H1 (cell line): ENCODE results near the gene RGS3. TPM values are rescaled to one million over a fixed set of nuclear protein-coding genes. Genes with fewer than 3 reads are reported as not detected.
A peak's percentile ranks its signal among the peaks of the same experiment; 100 is the strongest.

ENCODE experiments used
- CTCF ChIA-PET: fragments of 300-600 bp; sonication (Branson Sonifier 250); formaldehyde crosslinking; loops from one replicate; lab custom pipeline; 2021; ENCODE audit not compliant: partially characterized antibody; lab: Charles Lee
- POLR2A ChIA-PET: fragments of 300-600 bp; sonication (Branson Sonifier 250); formaldehyde crosslinking; loops from one replicate; lab custom pipeline; 2021; ENCODE audit warnings: inconsistent platforms; ENCODE audit not compliant: partially characterized antibody; lab: Charles Lee
- DNase-seq, 2 experiments: peaks; one replicate each; pipeline versions ENCODE4 v3.0.0 to v3.0.0-alpha.2; 2010 to 2022; ENCODE audit warnings: low spot score in 2 of 2, low read depth in 1 of 2, mixed read lengths in 1 of 2
- FAIRE-seq: peaks from 2 replicates; lab custom pipeline; 2011; peaks lifted over from hg19 to GRCh38; lab: Jason Lieb, UNC
- H2AFZ ChIP-seq: 2 replicates; pipeline ENCODE4 v1.8.1; 2012; ENCODE audit warnings: low read length, inconsistent platforms
- H2AK5ac ChIP-seq: 2 replicates; pipeline ENCODE4 v1.6.1; 2013; ENCODE audit warnings: low read depth, low read length
- H2BK120ac ChIP-seq: replicated peaks from 2 replicates; pipeline ENCODE3; 2013; ENCODE audit warnings: low read depth, low read length, inconsistent platforms
- H2BK12ac ChIP-seq: 2 replicates; pipeline ENCODE4 v1.6.1; 2013; ENCODE audit warnings: low read depth, low read length
- H2BK15ac ChIP-seq: 2 replicates; pipeline ENCODE4 v1.6.1; 2013; ENCODE audit warnings: low read length
- H2BK20ac ChIP-seq: 2 replicates; pipeline ENCODE4 v1.6.1; 2013; ENCODE audit warnings: low read length
- H2BK5ac ChIP-seq: 2 replicates; pipeline ENCODE4 v1.6.1; 2013; ENCODE audit warnings: low read depth, low read length
- H3K14ac ChIP-seq: 2 replicates; pipeline ENCODE4 v1.6.1; 2013; ENCODE audit warnings: inconsistent platforms; ENCODE audit not compliant: insufficient read length
- H3K18ac ChIP-seq: 2 replicates; pipeline ENCODE4 v1.6.1; 2013; ENCODE audit warnings: low read length; ENCODE audit errors: extremely low read depth
- H3K23ac ChIP-seq: 2 replicates; pipeline ENCODE4 v1.6.1; 2013; ENCODE audit warnings: inconsistent platforms; ENCODE audit not compliant: insufficient read length
- H3K23me2 ChIP-seq: 2 replicates; pipeline ENCODE4 v1.6.1; 2013; ENCODE audit warnings: low read depth, low read length
- H3K27ac ChIP-seq: 2 replicates; pipeline ENCODE4 v1.6.1; 2011; ENCODE audit warnings: low read depth, low read length, inconsistent platforms
- H3K27me3 ChIP-seq, 4 experiments: replicated peaks in 1 of 4; 1 replicate in 1 of 4; 2 replicates in 3 of 4; pipeline versions ENCODE4 v1.6.1 to v1.8.1; 2011 to 2013; ENCODE audit warnings: low read length in 3 of 4, mild to moderate bottlenecking in 3 of 4, inconsistent platforms in 2 of 4, mixed read lengths in 2 of 4, moderate library complexity in 1 of 4; ENCODE audit not compliant: control insufficient read depth in 3 of 4, insufficient read depth in 3 of 4; ENCODE audit errors: extremely low read depth in 1 of 4
- H3K36me3 ChIP-seq, 4 experiments: 2 replicates each; pipeline versions ENCODE4 v1.6.1 to v1.8.1; 2011 to 2013; ENCODE audit warnings: mild to moderate bottlenecking in 4 of 4, low read length in 3 of 4, moderate library complexity in 2 of 4, control low read depth in 1 of 4, inconsistent platforms in 1 of 4; ENCODE audit not compliant: insufficient read depth in 4 of 4, control insufficient read depth in 2 of 4
- H3K4ac ChIP-seq: replicated peaks from 2 replicates; pipeline ENCODE3; 2013; ENCODE audit warnings: low read length, low read depth, mixed read lengths, inconsistent platforms; ENCODE audit not compliant: insufficient read length
- H3K4me1 ChIP-seq, 4 experiments: replicated peaks in 1 of 4; 1 replicate in 1 of 4; 2 replicates in 3 of 4; pipeline versions ENCODE4 v1.6.1 to v1.8.1; 2011 to 2013; ENCODE audit warnings: low read length in 3 of 4, inconsistent platforms in 2 of 4, mixed read lengths in 1 of 4; ENCODE audit not compliant: insufficient read depth in 4 of 4, control insufficient read depth in 3 of 4
- H3K4me2 ChIP-seq, 2 experiments: 2 replicates each; pipeline versions ENCODE4 v1.6.1 to v1.8.1; 2011 to 2013; ENCODE audit warnings: low read depth in 2 of 2, low read length in 2 of 2, control low read depth in 1 of 2, inconsistent platforms in 1 of 2, mild to moderate bottlenecking in 1 of 2; ENCODE audit not compliant: insufficient read depth in 1 of 2
- H3K4me3 ChIP-seq, 4 experiments: fragments of 200-600, 300-600 bp in 1 of 4; sonication (generic), shearing (Covaris generic), sonication (Bioruptor Twin) in 1 of 4; 2 replicates each; pipeline versions ENCODE4 v1.5.1 to v1.8.1; 2011 to 2016; ENCODE audit warnings: low read length in 4 of 4, low read depth in 3 of 4, control low read depth in 2 of 4, inconsistent platforms in 2 of 4, mild to moderate bottlenecking in 2 of 4, mixed read lengths in 1 of 4, moderate library complexity in 1 of 4; ENCODE audit not compliant: insufficient read depth in 2 of 4; ENCODE audit errors: extremely low read depth in 1 of 4
- H3K56ac ChIP-seq: replicated peaks from 2 replicates; pipeline ENCODE3; 2013; ENCODE audit warnings: low read depth, mild to moderate bottlenecking, mixed read lengths, low read length, inconsistent platforms; ENCODE audit not compliant: insufficient read length
- H3K79me1 ChIP-seq: 2 replicates; pipeline ENCODE4 v1.6.1; 2013; ENCODE audit warnings: low read depth, low read length, control low read depth
- H3K79me2 ChIP-seq, 2 experiments: 2 replicates each; pipeline versions ENCODE4 v1.6.1 to v1.8.1; 2012 to 2013; ENCODE audit warnings: low read length in 2 of 2, mild to moderate bottlenecking in 2 of 2, inconsistent platforms in 1 of 2; ENCODE audit not compliant: insufficient read depth in 2 of 2, control insufficient read depth in 1 of 2
- H3K9ac ChIP-seq, 4 experiments: replicated peaks in 1 of 4; 1 replicate in 1 of 4; 2 replicates in 3 of 4; pipeline versions ENCODE4 v1.6.1 to v1.8.1; 2011 to 2013; ENCODE audit warnings: low read depth in 3 of 4, low read length in 3 of 4, control low read depth in 2 of 4, mild to moderate bottlenecking in 2 of 4, moderate library complexity in 2 of 4, inconsistent platforms in 1 of 4; ENCODE audit errors: extremely low read depth in 1 of 4
- H3K9me3 ChIP-seq, 2 experiments: 2 replicates each; pipeline versions ENCODE4 v1.6.1 to v1.8.1; 2012 to 2013; ENCODE audit warnings: mild to moderate bottlenecking in 2 of 2, moderate library complexity in 2 of 2, control low read depth in 1 of 2, inconsistent platforms in 1 of 2, low read depth in 1 of 2, low read length in 1 of 2, mixed read lengths in 1 of 2; ENCODE audit not compliant: insufficient read depth in 2 of 2
- H4K20me1 ChIP-seq, 2 experiments: replicated peaks in 1 of 2; 2 replicates each; pipeline versions ENCODE3 to v1.8.1; 2011 to 2013; ENCODE audit warnings: inconsistent platforms in 2 of 2, low read length in 2 of 2, mild to moderate bottlenecking in 1 of 2; ENCODE audit not compliant: insufficient read depth in 2 of 2, control insufficient read depth in 1 of 2
- H4K5ac ChIP-seq: 2 replicates; pipeline ENCODE4 v1.6.1; 2013; ENCODE audit warnings: low read length, low read depth, mixed read lengths, inconsistent platforms; ENCODE audit not compliant: insufficient read length
- H4K8ac ChIP-seq: 2 replicates; pipeline ENCODE4 v1.8.0; 2013; ENCODE audit warnings: mild to moderate bottlenecking, moderate library complexity, low read length, inconsistent platforms; ENCODE audit not compliant: insufficient read depth; ENCODE audit errors: extremely low read depth
- H4K91ac ChIP-seq: replicated peaks from 2 replicates; pipeline ENCODE3; 2013; ENCODE audit warnings: low read length, mixed read lengths, inconsistent platforms; ENCODE audit not compliant: insufficient read length
- CBX8 ChIP-seq: fragments of 300-800, 300-1000 bp; sonication (generic); IDR thresholded peaks from 2 replicates; pipeline ENCODE4 v1.7.1; 2016; ENCODE audit warnings: low read depth, low read length, borderline replicate concordance
- CEBPB ChIP-seq: IDR thresholded peaks from 2 replicates; pipeline ENCODE4 v1.6.1; 2012; ENCODE audit warnings: low read depth, low read length
- CHD2 ChIP-seq: IDR thresholded peaks from 2 replicates; pipeline ENCODE4 v1.6.1; 2012; ENCODE audit warnings: low read length, improper control_type of control experiment
- E2F6 ChIP-seq: IDR thresholded peaks from 2 replicates; pipeline ENCODE4 v1.6.1; 2012; ENCODE audit warnings: inconsistent platforms
- NRF1 ChIP-seq: IDR thresholded peaks from 2 replicates; pipeline ENCODE4 v1.6.1; 2011; ENCODE audit warnings: mild to moderate bottlenecking, low read depth, low read length, improper control_type of control experiment
- POLR2A ChIP-seq, 2 experiments: IDR thresholded peaks; 1 replicate in 1 of 2; 2 replicates in 1 of 2; pipeline ENCODE4 v1.6.1; 2011; ENCODE audit warnings: low read depth in 2 of 2, low read length in 2 of 2, mild to moderate bottlenecking in 2 of 2; ENCODE audit errors: control extremely low read depth in 1 of 2
- RAD21 ChIP-seq, 2 experiments: IDR thresholded peaks in 1 of 2; conservative IDR thresholded peaks in 1 of 2; 2 replicates each; pipeline ENCODE4 v1.6.1; 2011; ENCODE audit warnings: low read depth in 2 of 2, low read length in 2 of 2, improper control_type of control experiment in 1 of 2, inconsistent platforms in 1 of 2, mild to moderate bottlenecking in 1 of 2, moderate library complexity in 1 of 2
- SAP30 ChIP-seq: fragments of 300-600 bp; sonication (generic); IDR thresholded peaks from 2 replicates; pipeline ENCODE4 v1.7.1; 2012; ENCODE audit warnings: low read length, moderate library complexity, mild to moderate bottlenecking, inconsistent platforms; ENCODE audit not compliant: insufficient read depth, insufficient replicate concordance
- SIN3A ChIP-seq, 2 experiments: IDR thresholded peaks in 1 of 2; conservative IDR thresholded peaks in 1 of 2; 2 replicates each; pipeline ENCODE4 v1.6.1; 2011 to 2012; ENCODE audit warnings: low read length in 2 of 2, improper control_type of control experiment in 1 of 2, low read depth in 1 of 2, mild to moderate bottlenecking in 1 of 2
- WGBS, 2 experiments: shearing (Covaris generic) in 1 of 2; methylation state at CpG; one replicate each; pipeline versions ENCODE4 v1.1.6 to v1.1.7; 2013 to 2015; ENCODE audit warnings: low lambda C conversion rate in 2 of 2, mixed read lengths in 2 of 2, inconsistent platforms in 1 of 2, low coverage in 1 of 2, missing lambda C conversion rate in 1 of 2; ENCODE audit not compliant: insufficient replicate concordance in 2 of 2, insufficient coverage in 1 of 2, insufficient read length in 1 of 2; ENCODE audit errors: extremely low coverage in 1 of 2, missing lambda C conversion rate in 1 of 2; 5-methylcytosine and 5-hydroxymethylcytosine counted together
- polyA plus RNA-seq, 7 experiments: library from polyadenylated mRNA; depleted of rRNA in 3 of 7; stranded (reverse) in 5 of 7; unstranded in 2 of 7; fragments of >200 nt in 5 of 7; fragments of 200-250 nt in 2 of 7; gene quantifications; 1 replicate in 5 of 7; 2 replicates in 1 of 7; 4 replicates in 1 of 7; pipeline versions ENCODE4 v1.2.1 to v1.2.3, GENCODE V29; 2011 to 2013; ENCODE audit warnings: missing spikeins in 2 of 7, mixed read lengths in 2 of 7
- total RNA-seq: library from RNA; stranded (reverse); fragmentation: NEBNext Ultra II Directional; extraction: Animal tissue kit (Norgen Biotek cat#: 25700); gene quantifications from 2 replicates; pipeline ENCODE4 v1.2.1, GENCODE V29; 2021
- TF ChIP-seq, protein P1 (sequence below), 3 experiments: IDR thresholded peaks; 1 replicate in 2 of 3; 2 replicates in 1 of 3; pipeline versions ENCODE4 v1.5.1 to v1.6.1; 2011; ENCODE audit warnings: low read length in 3 of 3, mild to moderate bottlenecking in 3 of 3, inconsistent platforms in 2 of 3, low read depth in 1 of 3, moderate library complexity in 1 of 3; ENCODE audit not compliant: insufficient read depth in 1 of 3; ENCODE audit errors: control extremely low read depth in 1 of 3

Gene RGS3
- total and polyA plus RNA-seq, 2 of the 8 experiments (the other 6 are each of a cell fraction or from before 2014, with no cell fraction given) = 12.6 to 18.2 TPM

DNA sequence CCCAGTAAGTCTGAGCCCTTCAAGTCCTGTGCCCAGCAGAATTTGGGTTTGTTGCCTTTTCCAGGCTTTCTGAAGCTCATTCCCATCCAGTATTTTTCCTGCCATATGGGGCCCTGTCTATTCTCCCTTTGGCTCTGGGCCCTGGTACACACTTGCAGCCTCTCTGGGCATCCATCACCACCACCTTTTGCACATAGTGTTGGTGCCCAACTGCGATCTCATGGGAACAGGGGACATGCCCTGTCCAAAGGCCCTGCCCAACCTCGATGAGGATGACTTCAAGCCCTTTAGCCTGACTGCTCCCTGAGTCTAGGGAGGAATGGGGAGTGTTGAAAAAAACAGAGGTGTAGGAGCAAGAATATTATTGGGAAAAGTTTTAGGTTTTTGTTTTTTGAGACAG is 11.5 kb downstream of the RGS3 start:
- peaks cover 0 to 5% (median 2%) of the 10 kb centered on the region in 4 experiments; a peak in 3 of 7 replicates for H3K4me1 ChIP-seq
- no peak overlapping the region for H3K14ac ChIP-seq
- H4K20me1 ChIP-seq = no peaks in the 10 kb centered on the region
- H3K27ac ChIP-seq = no peak overlapping the region
- H3K23ac ChIP-seq = no peak overlapping the region
- H2AK5ac ChIP-seq = no peak overlapping the region
- H3K18ac ChIP-seq = no peak overlapping the region
- no peak overlapping the region for H3K9ac ChIP-seq
- H3K56ac ChIP-seq = peak overlapping the region; percentile 27
- H2BK5ac ChIP-seq = no peak overlapping the region
- no peaks in the 10 kb centered on the region for H3K27me3 ChIP-seq
- H3K23me2 ChIP-seq = no peaks in the 10 kb centered on the region
- no peak overlapping the region for H4K91ac ChIP-seq
- no peak overlapping the region for H3K4me3 ChIP-seq
- no peak overlapping the region for H2BK120ac ChIP-seq
- no peaks in the 10 kb centered on the region for H3K79me2 ChIP-seq
- no peak overlapping the region for H3K4me2 ChIP-seq
- no peak overlapping the region for H3K4ac ChIP-seq
- 79% methylated on average over 2 of the region's 2 CpGs; no CpG with 5 or more reads in 1 of the 2 experiments for WGBS, 2 experiments
- DNase-seq (peak in 1 of 2 experiments; percentile 22), FAIRE-seq (no peak)
- no peak overlapping the region for H4K5ac ChIP-seq
- H2AFZ ChIP-seq = no peak overlapping the region
- no peaks in the 10 kb centered on the region for H3K36me3 ChIP-seq
- H4K8ac ChIP-seq = peak overlapping the region; percentile 66; the same call in 1 of the 2 replicates
- no peak overlapping the region for H2BK12ac ChIP-seq
- H2BK15ac ChIP-seq = no peak overlapping the region
- H3K9me3 ChIP-seq = no peaks in the 10 kb centered on the region
- ChIA-PET CTCF (interaction anchor here (1.3 to 2.0 kb wide), 5 partner anchors 29 to 116 kb away, joined by 3 to 6 read pairs (median 5); no protein-coding TSS in a partner anchor), POLR2A (interaction anchor here (1.1 to 1.5 kb wide), 3 partner anchors 12 to 30 kb away, joined by 3 to 4 read pairs (median 3); partner anchors contain the start of gene RGS3)
- H2BK20ac ChIP-seq = no peak overlapping the region
- no peaks in the 10 kb centered on the region for H3K79me1 ChIP-seq
- no peak for TF ChIP-seq CEBPB
- no peak for TF ChIP-seq RAD21 (IDR thresholded peaks at IDR 0.05 in 1 of 2, conservative IDR thresholded peaks at IDR 0.05 in 1 of 2; ENCODE audit: low read depth in 2 of 2, low read length in 2 of 2)
- no peak for TF ChIP-seq NRF1
- no peak for TF ChIP-seq E2F6
- TF ChIP-seq, protein P1, sequence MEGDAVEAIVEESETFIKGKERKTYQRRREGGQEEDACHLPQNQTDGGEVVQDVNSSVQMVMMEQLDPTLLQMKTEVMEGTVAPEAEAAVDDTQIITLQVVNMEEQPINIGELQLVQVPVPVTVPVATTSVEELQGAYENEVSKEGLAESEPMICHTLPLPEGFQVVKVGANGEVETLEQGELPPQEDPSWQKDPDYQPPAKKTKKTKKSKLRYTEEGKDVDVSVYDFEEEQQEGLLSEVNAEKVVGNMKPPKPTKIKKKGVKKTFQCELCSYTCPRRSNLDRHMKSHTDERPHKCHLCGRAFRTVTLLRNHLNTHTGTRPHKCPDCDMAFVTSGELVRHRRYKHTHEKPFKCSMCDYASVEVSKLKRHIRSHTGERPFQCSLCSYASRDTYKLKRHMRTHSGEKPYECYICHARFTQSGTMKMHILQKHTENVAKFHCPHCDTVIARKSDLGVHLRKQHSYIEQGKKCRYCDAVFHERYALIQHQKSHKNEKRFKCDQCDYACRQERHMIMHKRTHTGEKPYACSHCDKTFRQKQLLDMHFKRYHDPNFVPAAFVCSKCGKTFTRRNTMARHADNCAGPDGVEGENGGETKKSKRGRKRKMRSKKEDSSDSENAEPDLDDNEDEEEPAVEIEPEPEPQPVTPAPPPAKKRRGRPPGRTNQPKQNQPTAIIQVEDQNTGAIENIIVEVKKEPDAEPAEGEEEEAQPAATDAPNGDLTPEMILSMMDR (IDR thresholded peaks at IDR 0.05; ENCODE audit: control extremely low read depth in 1 of 3, insufficient read depth in 1 of 3, low read depth in 1 of 3, low read length in 3 of 3) = no peak
- TF ChIP-seq CHD2 = no peak
- TF ChIP-seq CBX8 = no peak
- no peak for TF ChIP-seq SIN3A (conservative IDR thresholded peaks at IDR 0.05 in 1 of 2, IDR thresholded peaks at IDR 0.05 in 1 of 2; ENCODE audit: low read depth in 1 of 2, low read length in 2 of 2)
- TF ChIP-seq SAP30 = no peak
- TF ChIP-seq POLR2A (IDR thresholded peaks at IDR 0.05; ENCODE audit: control extremely low read depth in 1 of 2, low read depth in 2 of 2, low read length in 2 of 2) = no peak
